NCI-H82 (cell line): ENCODE measurements around the gene RAPGEF6.

Experiments used
- DNase-seq: peaks from one replicate; lab custom pipeline; 2025; lab: John Stamatoyannopoulos, UW

RAPGEF6 gene

DNA sequence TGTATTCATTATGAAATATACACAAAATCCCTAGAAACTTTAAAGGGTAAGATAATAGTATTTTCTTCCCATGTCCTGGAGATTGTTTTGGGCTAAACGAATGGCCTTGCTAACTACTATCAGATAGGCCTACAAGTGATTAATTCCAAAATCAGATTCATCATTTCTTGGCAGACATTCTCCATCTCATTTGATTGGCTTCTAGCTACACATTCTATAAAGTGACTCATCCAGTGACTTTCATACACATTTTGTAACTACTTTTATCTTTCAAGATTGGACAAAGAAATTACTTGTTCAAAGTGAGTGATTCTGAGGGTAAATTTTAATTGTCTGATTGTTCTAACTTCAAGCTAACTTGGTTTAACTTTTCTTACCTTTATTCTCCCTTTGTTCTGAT is 93.3 kb downstream of the RAPGEF6 start:
- no peak for DNase-seq

DNA sequence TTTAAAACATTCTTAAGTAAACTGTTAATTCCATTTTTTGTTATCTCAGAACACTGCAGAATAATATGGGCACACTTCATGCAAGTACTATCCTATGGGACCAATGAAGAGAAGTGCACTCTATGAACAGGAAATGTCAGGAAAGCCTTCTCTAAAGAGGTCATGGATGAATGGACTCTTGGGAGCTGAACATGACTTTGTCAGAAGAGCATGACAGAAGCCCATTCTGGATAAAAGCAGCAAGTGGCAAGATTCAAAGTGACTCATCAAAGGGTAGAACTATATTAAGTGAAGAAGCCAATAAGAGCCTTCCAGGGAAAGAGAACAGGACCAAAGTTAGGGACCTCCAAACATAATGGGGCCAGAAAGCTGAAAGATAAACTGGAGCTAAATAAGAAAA is 94.0 kb downstream of the RAPGEF6 start:
- no peak for DNase-seq

DNA sequence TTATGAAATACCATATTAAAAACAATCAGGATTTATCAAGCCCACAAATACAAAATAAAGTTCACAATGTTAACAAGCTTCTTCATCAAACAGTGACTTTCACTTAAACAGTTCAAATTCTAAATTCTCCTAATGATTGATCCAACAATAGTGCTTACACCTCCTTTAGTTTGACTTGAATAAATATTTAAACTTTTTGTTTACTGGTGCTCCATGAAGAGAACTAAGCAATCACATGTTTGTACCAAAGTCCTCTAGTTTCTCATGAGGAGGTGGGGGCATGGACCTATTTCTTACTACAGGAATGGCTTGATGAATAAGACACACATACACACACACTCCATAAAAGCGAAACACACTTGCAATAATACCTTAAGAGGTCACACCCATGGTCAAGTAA is 95.8 kb downstream of the RAPGEF6 start:
- DNase-seq: no peak

DNA sequence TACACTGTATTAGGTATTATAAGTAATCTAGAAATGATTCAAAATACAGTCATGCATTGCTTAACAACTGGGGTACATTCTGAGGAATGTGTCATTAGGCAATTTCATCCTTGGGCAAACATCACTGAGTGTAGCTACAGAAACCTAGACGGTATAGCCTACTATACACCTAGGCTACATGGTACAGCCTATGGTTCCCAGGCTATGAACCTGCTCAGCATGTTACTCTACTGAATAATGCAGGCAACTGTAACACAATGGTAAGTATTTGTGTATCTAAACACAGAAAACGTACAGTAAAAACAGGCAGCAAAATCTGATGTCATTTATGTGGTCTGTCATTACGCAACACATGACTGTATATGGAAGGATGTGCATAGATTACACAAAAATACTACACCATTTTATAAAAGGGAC is 96.8 kb downstream of the RAPGEF6 start:
- no peak for DNase-seq

DNA sequence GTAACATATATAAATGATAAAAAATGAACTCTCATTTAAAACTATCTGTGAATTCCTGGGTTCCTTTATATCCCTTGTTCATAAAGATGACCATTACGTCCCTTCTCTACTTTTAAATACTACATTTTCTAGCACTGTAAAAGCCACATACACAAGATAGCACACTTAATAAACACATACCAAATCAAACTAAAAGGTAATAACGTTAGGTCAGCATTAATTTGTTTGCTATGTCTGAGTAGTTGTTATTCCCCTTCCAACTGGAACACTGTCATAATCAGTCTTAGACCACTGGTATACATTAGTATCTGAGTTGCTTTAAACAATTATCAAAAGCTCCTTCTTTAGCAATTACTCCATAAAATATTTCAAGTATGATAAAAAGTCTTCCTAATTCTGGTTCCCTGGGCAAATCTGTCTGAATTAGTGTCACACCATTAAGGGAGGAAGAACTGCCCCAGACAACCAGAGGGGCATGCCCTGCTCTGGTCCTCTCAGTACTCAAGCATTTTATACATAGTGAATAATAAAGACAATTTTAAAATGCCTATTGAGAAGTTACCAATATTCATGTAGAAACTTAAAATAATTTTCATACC is 98.1 kb downstream of the RAPGEF6 start:
- DNase-seq: no peak

DNA sequence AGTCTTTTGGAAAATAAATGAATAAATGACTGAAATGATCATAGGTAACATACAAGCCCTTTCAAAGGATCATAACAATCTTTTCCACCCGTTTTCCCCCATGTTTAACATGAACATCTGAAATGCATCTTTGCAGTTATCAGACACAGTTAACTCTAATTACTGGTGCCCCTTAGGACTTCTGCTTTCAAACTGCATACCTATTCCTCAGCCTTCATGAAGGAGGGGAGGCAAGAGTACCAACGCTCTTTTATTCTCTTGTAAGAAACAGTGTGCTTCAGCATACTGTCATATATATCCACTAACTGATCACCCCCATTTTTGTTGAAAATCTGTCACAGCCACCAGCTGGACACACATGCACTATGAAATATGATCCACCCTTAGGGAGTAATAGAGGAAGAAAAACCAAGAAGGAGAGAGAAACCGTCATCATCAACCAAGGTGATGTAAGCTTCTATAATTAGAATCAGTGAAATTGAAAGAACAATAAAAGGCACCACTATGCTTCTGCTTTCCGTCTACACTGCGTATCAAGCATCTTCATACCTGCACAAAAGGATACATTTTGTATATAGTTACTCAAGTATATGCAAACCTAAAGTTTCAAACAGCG is 98.7 kb downstream of the RAPGEF6 start:
- no peak for DNase-seq

DNA sequence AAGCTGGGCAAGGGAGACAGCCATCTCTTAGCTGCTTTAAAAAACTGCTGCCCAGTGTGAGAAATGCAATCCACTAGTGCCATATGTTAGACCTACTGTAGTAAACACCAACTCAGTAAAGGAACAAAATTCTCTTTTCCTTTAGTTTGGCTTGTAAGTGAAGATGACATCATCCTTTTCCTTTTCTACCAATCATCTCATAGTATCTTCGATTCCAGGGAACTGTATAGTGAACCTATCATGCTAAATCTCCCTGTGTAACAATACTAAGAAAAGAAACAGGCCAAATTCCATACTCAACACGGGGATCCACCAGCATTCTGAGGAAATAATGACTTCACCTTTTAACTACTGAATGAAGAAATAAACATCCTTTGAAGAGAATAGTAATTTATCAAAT is 100.1 kb downstream of the RAPGEF6 start:
- DNase-seq: no peak

DNA sequence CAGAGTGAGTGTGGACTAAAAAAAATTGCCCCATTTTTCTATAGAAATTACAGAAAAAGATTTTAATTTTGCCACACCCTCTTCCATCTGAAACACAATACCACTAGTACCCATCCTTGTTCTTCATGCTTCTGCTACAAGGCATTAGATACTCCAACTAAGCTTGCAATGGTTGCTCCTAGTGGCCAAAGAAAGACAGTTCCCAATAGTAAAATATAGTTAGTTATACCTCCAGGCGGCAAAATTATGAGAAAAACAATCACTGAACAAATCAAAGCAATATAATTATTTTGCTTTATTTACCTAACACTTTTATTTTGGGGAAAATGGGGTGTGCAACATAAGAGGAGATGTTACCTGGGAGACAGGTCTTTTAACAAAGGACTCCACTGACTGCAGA is 101.2 kb downstream of the RAPGEF6 start:
- DNase-seq: no peak

DNA sequence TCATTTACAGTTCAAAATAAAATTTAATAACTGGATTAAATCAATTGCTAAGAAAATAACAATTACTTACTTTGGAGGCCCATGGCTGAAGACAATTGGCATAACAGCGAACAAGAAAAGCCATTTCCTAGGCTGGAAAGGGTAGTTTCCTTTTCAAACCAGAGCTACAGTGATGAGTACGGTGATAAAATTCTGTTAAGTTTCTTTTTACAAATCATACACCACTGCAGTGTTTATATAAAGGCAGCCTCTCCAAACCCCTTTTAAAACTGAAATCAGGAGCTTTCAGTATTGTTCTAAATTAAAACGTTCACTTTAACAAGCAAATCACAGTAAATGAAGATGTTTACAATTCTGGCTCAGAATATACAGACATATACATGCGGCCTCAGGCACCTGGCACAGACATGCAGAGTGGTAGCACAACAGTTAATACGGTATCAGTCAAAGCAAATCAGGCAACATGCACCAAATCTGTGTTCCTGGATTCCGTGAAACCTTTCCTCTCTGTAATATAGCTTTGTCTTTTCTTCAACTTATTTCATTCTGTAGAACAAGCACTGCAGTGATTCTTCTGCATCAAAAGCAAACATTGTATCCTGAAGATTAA is 102.9 kb downstream of the RAPGEF6 start:
- no peak for DNase-seq

DNA sequence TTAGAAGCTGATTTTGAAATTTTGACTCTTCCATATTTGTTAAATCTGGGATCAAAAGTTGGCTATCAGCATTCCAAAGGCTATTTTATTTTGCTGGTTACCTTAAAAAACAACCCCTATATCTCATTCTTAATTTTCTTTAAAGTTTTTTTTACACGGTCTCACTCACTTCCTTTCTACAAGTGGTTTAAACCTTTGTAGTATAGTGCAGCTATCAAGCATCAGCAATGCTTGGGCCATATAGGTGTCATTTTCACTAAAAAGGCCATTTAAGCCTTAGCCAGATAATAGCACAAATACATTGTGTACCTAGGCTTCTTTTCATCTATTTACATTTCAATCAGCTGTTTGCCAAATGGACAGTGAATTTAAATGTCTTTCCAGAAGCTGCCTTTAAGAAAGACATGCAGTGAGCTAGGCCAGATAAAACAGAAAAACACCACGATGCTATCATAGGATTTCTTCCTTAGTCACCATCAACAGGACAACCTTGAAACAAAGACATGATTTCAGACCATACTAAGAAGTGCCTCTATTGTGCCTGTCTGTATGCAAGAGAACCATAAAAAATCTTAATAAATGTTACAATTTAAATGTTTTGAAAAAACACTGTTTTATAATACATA is 104.2 kb downstream of the RAPGEF6 start:
- no peak for DNase-seq

DNA sequence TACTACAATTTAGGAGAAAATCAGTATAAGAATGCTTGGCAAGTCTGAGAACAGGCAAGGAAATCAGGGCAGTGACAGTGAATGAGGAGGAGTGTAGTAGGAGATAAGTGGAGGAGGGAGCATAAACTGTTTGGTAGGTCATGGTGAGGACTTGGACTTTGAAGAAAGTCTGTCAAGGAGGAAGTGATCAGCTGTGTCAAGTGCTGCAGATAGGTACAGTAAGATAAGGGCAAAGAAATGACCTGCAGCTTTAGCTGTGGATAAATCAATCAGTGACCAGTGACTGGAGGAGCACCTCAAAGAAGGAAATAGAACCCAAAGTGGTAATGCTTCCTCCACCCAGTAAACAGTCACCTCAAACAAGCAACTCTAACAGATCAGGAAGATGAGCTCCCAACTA is 106.3 kb downstream of the RAPGEF6 start:
- DNase-seq: no peak

DNA sequence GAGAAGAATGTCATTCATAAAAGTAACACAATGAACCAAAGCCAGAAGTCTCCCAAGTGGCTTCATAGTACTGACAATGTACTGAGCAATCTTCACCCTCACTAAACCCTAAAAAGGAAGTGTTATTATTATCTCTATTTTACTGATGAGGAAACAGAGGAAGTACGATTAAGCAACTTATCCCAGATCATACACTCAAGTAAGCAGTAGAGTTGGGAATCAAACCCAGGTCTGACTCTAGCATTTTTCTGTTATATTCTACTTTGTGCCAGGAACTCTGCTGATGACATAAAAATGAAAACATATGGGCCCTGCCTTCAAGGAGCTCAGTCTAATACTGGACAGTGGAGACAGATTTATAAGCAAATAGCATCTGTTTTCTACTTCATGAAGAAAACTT is 109.2 kb downstream of the RAPGEF6 start:
- no peak for DNase-seq

DNA sequence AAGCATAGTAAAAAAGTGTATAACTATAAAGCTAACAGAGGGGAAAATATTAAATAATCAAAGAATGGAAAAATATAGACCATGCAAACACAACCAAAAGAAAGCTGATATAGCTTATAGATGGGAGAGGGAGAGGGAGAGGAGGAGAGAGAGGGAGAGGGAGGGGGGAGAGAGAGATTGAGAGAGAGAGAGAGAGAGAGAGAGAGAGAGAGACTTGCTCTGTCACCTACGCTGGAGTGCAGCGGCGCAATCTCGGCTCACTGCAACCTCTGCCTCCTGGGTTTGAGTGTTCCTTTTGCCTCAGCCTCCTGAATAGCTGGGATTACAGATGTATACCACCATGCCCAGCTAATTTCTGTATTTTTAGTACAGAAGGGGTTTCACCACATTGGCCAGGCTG is 110.6 kb downstream of the RAPGEF6 start:
- DNase-seq: peak; percentile 42

DNA sequence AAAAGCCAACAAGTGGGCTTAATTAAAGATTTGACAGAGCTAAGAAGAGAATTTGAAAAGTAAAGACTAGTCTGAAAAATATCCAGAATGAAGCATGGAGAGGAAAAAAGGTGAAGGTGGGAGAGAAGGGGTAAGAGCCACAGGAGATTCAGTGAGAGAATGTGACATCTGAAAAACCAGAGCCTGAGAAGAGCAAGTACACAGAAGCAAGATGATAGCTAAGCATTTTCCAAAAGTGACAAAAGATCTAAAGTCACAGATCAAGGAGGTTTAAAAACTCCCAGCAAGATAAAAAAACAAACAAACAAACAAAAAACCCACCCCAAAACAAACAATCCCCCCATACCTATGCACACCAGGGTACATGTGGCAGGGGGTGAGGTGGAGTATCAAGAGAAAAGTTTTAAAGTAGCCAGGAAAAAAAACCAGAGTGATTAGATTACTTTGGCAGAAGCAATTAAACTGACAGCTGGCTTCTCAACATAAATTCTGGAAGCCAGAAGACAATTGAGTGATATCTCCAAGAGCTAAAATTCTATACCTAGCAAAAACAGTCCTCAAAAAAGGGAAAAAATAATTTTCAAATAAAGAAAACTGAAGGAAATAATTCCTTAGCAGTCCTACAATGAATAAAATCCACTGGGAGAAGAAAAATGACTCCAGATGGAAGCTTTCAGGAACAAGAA is 111.4 kb downstream of the RAPGEF6 start:
- peak; percentile 58 for DNase-seq

DNA sequence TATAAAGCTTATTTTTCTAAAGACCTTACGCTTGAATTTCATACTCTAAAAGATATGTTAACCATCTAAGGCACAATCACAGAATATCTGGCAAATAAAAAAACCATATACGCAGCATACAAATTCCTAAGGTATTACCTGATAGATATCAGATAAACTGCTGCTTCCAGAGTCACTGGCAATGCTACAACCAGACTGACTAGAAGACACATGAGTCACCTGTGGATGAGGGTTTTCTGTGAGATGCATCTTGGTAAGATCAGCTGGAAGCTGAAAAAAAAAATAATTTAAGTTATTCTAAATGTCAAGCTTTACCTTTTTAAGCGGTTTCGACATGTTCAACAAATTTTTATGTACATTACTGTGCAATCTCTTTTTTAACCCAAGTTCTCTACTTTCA is 113.8 kb downstream of the RAPGEF6 start:
- DNase-seq: no peak

DNA sequence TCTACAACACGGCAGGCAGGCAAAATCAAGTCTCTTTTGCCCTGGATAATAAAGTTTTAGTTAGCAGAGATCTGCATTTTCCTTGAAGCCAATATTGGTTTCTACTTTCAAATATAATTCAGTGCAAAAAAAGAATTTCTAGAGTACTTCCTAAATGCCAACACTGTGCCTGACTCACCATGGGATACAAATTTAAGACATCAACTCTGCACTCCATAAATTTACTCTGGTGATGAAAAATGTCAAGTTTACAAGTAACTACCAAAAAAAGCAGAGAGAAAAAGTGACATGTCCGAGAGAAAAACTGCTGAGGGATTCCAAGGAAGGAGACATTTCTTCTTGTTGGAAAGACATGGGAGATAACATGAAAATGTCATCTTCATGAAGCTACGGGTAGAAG is 119.7 kb downstream of the RAPGEF6 start:
- DNase-seq: no peak

DNA sequence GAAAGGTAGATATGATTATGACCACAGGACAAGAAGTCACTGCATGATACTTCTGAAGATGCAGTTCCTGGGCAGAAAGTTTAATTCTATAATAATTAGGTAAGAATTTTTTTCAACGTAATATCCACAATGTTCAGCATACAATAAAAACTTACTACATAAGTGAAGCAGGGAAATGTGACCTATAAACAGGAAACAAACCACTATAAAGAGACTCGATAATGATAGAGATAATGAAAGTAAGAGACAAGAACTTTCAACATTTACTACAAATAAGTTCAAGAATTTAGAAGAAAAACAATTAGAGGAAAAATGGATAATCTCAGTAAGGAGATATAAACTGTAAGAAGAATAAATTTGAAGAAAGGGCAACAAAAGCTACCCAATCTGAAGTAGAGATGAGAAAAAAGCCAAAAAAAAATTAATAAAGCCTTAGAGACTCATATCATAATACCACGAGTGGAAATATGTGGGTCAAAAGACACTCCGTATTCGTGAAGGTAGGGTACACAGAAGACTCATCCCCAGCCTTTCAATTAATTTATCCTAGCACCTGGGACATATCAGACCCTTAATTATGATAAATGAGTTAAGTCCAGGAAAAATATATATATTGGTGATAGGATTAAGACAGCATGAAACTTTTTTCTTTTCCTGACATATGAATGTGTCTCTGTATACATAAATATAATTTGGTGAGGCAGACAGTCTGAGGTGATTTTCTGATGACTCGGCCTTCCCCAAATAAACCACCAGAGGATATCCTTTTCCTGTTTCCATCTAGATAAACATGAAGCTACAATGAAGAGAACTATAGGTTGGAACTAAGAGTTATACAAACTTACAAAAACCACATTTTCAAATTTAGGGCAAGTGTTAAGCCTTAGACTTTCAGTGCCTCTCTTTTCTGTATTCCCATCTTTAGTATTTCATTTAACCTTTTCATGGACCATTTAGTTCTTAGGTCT is 120.4 kb downstream of the RAPGEF6 start:
- no peak for DNase-seq

DNA sequence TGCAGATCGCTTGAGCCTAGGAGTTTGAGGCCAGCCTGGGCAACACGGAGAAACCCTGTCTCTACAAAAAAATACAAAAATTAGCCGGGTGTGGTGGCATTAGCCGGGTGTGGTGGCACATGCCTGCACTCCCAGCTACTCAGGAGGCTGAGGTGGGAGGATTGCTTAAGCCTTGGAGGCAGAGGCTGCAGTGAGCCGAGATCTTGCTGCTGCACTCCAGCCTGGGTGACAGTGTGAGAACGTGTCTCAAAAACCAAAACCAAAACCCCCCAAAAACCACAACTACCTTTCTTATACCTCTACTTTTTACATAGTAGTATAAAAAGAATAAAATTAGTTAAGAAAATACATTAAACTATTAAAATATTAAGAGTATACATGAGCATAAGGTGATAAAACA is 121.2 kb downstream of the RAPGEF6 start:
- no peak for DNase-seq

DNA sequence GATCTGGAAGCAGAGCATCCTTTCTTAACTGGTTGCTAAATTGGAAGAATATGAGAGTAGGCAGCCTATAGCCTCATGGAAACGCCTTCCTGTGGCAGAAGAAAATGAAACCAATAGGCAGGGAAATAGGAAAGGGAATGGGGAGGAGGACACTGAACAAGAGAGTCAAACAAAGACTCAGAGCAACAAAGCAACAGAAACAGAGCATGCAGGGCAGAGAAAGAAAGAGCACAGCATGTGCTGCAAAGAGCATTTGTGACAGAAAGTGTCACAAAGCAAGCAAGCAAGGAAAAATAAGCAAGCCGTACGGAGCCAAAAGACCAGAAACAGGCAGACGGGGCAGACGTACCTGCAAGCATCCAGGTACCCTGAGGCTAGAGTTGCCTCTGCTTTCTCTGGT is 123.1 kb downstream of the RAPGEF6 start:
- DNase-seq: no peak

DNA sequence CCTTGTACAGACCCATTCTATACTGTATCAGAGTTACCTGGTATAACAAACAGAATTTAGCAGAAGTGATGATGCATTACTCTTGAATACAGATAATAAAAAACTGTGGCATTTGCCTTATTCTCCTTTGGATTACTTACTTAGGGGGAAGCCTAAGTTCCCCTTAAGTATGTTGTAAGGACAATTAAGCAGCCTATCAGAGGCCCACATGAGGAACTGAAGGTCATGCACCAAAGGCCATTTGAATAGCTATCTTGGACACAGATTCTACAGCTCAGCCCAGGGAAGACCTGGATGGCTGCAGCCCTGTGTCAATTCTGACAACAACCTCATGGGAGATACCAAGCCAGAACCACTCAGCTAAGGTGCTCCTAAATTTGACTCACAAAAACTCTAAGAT is 125.2 kb downstream of the RAPGEF6 start:
- no peak for DNase-seq

DNA sequence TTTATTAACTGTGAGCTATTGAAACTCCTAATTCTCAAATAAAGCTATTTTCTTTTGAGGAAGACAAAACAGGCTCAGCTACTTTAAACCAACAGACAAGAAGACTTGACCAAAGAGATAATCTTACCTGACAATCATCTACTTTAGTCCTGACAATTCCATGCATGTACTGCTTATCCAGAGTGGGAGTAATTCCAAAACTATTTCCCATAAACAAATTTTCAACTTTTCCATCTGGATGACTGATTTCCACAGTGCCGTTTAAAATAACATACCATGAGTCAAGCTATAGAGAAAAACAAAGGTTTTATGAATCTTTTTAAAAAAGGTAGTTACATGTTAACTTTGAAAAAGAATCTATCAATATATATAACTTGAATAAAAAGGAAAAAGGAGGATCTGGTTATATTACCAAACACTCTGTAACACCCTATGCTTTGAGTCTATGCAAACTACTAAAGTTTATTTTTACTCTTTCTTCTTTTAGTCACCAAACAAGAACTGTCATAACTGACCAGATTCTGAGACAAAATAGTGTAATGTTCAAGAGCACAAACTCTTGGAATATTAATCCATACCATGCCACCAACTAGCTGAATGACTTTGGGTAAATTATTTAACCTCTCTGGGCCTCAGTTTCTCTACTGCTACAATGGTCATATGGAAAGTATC is 129.7 kb downstream of the RAPGEF6 start:
- no peak for DNase-seq
